ENCODE measurements around the gene KRTAP10-2. TPM values are rescaled to one million over a fixed set of nuclear protein-coding genes. Genes with fewer than 3 reads are reported as not detected.

KRTAP10-2 gene
- polyA plus RNA-seq, 1 donor (not counting 4 experiments of a cell fraction or from before 2014, with no cell fraction given) = not detected

DNA sequence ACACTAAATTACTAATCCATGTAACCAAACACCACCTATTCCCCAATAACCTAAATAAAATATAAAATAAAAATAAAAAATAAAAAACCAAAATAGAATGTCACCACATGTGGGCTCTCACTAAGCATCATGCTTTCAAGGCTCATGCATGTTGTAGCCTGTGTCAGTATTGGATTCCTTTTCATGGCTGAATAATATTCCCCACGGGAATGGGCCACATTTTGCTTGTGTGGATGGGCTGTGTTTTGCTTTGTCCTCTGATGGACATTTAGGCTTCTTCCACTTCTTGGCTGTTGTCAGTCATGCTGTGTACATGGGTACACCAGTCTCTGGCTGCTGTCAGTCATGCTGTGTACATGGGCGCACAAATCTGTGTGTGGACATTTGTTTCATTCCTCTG lies 37.8 kb upstream of the KRTAP10-2 start:
- Histone ChIP-seq H3K9ac (ENCODE audit: control insufficient read depth, extremely low read depth, insufficient read depth, low read length) (no peak overlapping the region), H4K20me1 (ENCODE audit: control insufficient read depth, extremely low read depth, insufficient read depth, low read length) (no peaks in the 10 kb centered on the region), H3K4me3 (ENCODE audit: control insufficient read depth in 2 of 3, extremely low read depth in 1 of 3, insufficient read depth in 2 of 3, low read depth in 1 of 3, low read length in 3 of 3) (no peak overlapping the region), H3K4me2 (ENCODE audit: control insufficient read depth, extremely low read depth, insufficient read depth, low read depth, low read length) (no peak overlapping the region), H3K9me3 (ENCODE audit: control insufficient read depth, low read depth, low read length) (no peaks in the 10 kb centered on the region), H3K4me1 (ENCODE audit: control insufficient read depth, extremely low read depth, insufficient read depth, low read length) (peaks cover 5% of the 10 kb centered on the region), H3K79me2 (ENCODE audit: control insufficient read depth, insufficient read depth, low read length) (no peaks in the 10 kb centered on the region), H3K36me3 (ENCODE audit: control insufficient read depth in 2 of 2, extremely low read depth in 1 of 2, insufficient read depth in 2 of 2, low read length in 2 of 2) (no peaks in the 10 kb centered on the region), H3K9me1 (ENCODE audit: control insufficient read depth, extremely low read depth, insufficient read depth, low read length) (no peaks in the 10 kb centered on the region), H3K27ac (ENCODE audit: control insufficient read depth, insufficient read depth, low read length) (no peak overlapping the region), H3K27me3 (ENCODE audit: control insufficient read depth, extremely low read depth, insufficient read depth, low read length) (no peaks in the 10 kb centered on the region), H2AFZ (ENCODE audit: control insufficient read depth, low read length) (no peak overlapping the region)
- no peak for FAIRE-seq
- no peak for DNase-seq (ENCODE audit: low read depth, low spot score)
- TF ChIP-seq, protein P1, sequence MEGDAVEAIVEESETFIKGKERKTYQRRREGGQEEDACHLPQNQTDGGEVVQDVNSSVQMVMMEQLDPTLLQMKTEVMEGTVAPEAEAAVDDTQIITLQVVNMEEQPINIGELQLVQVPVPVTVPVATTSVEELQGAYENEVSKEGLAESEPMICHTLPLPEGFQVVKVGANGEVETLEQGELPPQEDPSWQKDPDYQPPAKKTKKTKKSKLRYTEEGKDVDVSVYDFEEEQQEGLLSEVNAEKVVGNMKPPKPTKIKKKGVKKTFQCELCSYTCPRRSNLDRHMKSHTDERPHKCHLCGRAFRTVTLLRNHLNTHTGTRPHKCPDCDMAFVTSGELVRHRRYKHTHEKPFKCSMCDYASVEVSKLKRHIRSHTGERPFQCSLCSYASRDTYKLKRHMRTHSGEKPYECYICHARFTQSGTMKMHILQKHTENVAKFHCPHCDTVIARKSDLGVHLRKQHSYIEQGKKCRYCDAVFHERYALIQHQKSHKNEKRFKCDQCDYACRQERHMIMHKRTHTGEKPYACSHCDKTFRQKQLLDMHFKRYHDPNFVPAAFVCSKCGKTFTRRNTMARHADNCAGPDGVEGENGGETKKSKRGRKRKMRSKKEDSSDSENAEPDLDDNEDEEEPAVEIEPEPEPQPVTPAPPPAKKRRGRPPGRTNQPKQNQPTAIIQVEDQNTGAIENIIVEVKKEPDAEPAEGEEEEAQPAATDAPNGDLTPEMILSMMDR (optimal IDR thresholded peaks at IDR 0.05 in 1 of 3, IDR thresholded peaks at IDR 0.05 in 1 of 3, conservative IDR thresholded peaks at IDR 0.05 in 1 of 3; ENCODE audit: extremely low read depth in 1 of 3, insufficient read depth in 2 of 3, low read length in 3 of 3) = no peak
- TF ChIP-seq EZH2 (IDR thresholded peaks at IDR 0.05; ENCODE audit: low read length) = no peak
- dilution Hi-C loops (cut with MboI; ENCODE audit: extremely low pct_ligation_motif_present, low sequenced_read_pairs) = no loop called here

DNA sequence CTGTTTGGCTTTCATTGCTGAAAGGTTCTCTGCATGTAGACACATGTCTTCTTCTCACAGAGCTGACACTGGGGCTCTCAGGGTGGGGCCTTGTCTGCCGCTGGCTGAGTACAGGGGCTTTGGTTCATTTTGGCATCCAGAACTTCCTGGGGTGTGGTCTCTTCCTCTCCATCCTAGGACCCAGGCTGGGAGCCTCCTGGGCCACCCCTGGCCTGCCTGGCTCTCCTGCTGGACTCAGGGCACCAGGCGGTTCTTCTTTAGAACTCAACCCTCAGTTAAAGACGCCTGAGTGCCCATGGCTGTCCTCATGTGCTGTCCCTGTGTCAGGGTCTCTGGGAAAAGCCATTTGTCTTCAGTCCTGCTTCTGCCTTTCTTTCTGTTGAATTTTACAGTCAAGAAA lies 34.6 kb upstream of the KRTAP10-2 start:
- no peaks in the 10 kb centered on the region for H4K20me1 ChIP-seq (ENCODE audit: control insufficient read depth, extremely low read depth, insufficient read depth, low read length)
- FAIRE-seq (no peak), DNase-seq (ENCODE audit: low read depth, low spot score) (no peak)
- no peaks in the 10 kb centered on the region for H3K79me2 ChIP-seq (ENCODE audit: control insufficient read depth, insufficient read depth, low read length)
- TF ChIP-seq, protein P1 (optimal IDR thresholded peaks at IDR 0.05 in 1 of 3, IDR thresholded peaks at IDR 0.05 in 1 of 3, conservative IDR thresholded peaks at IDR 0.05 in 1 of 3; ENCODE audit: extremely low read depth in 1 of 3, insufficient read depth in 2 of 3, low read length in 3 of 3) = no peak
- TF ChIP-seq EZH2 (IDR thresholded peaks at IDR 0.05; ENCODE audit: low read length) = no peak
- no peak overlapping the region for H3K27ac ChIP-seq (ENCODE audit: control insufficient read depth, insufficient read depth, low read length)
- dilution Hi-C loops (cut with MboI; ENCODE audit: extremely low pct_ligation_motif_present, low sequenced_read_pairs) = no loop called here
- H3K9me1 ChIP-seq (ENCODE audit: control insufficient read depth, extremely low read depth, insufficient read depth, low read length) = no peaks in the 10 kb centered on the region
- H3K36me3 ChIP-seq (ENCODE audit: control insufficient read depth in 2 of 2, extremely low read depth in 1 of 2, insufficient read depth in 2 of 2, low read length in 2 of 2) = no peaks in the 10 kb centered on the region
- no peak overlapping the region for H3K4me3 ChIP-seq (ENCODE audit: control insufficient read depth in 2 of 3, extremely low read depth in 1 of 3, insufficient read depth in 2 of 3, low read depth in 1 of 3, low read length in 3 of 3)
- no peaks in the 10 kb centered on the region for H3K4me1 ChIP-seq (ENCODE audit: control insufficient read depth, extremely low read depth, insufficient read depth, low read length)
- no peaks in the 10 kb centered on the region for H3K27me3 ChIP-seq (ENCODE audit: control insufficient read depth, extremely low read depth, insufficient read depth, low read length)
- H3K4me2 ChIP-seq (ENCODE audit: control insufficient read depth, extremely low read depth, insufficient read depth, low read depth, low read length) = no peak overlapping the region
- H3K9me3 ChIP-seq (ENCODE audit: control insufficient read depth, low read depth, low read length) = peaks cover 6% of the 10 kb centered on the region
- no peak overlapping the region for H2AFZ ChIP-seq (ENCODE audit: control insufficient read depth, low read length)
- H3K9ac ChIP-seq (ENCODE audit: control insufficient read depth, extremely low read depth, insufficient read depth, low read length) = no peak overlapping the region
